ENCODE data around the gene AKIP1. TPM values are rescaled to one million over a fixed set of nuclear protein-coding genes. Genes with fewer than 3 reads are reported as not detected.

The AKIP1 gene
- total RNA-seq, result 23.7 and 30.7 TPM in 2 replicates

GRCh38 chr11:8911029-8911823 is at the start of gene AKIP1:
Gene AKIP1, plus strand, starts transcription at chr11:8911189. Its CDS starts 261 bp downstream, at chr11:8911450.

GRCh38 chr11:8932564-8933180 is 21.7 kb downstream of the AKIP1 start, which contains the start of gene C11orf16:
Gene C11orf16, minus strand, starts transcription at chr11:8932947. Its CDS starts 639 bp downstream, at chr11:8932308.

GRCh38 chr11:8942518-8943066 is 31.6 kb downstream of the AKIP1 start, which contains the start of gene ASCL3:
Gene ASCL3, minus strand, starts transcription at chr11:8943016. Its CDS starts 4,855 bp downstream, at chr11:8938161.

GRCh38 chr11:8964324-8965320 is 53.6 kb downstream of the AKIP1 start, which contains the start of gene TMEM9B:
Gene TMEM9B, minus strand, starts transcription at chr11:8964442. Its CDS starts 129 bp downstream, at chr11:8964313.

Small RNA genes within 50 kb of the gene (small RNA-seq; reads per million reads assigned to genes)
- not detected for gene RF00019

Other genes starting within 250 kb of the AKIP1 start
- 5.6 and 5.7 TPM in 2 replicates for gene TRIM66, start 228.5 kb upstream of the AKIP1 start, total RNA-seq
- 651 and 1,142 TPM in 2 replicates for gene RPL27A, start 228.4 kb upstream of the AKIP1 start, total RNA-seq
- not detected in 2 replicates for gene C11orf16, start 21.8 kb downstream of the AKIP1 start, total RNA-seq
- not detected in 2 replicates for gene ASCL3, start 31.8 kb downstream of the AKIP1 start, total RNA-seq
- gene TMEM9B, start 53.3 kb downstream of the AKIP1 start, total RNA-seq, result 24.5 and 32.9 TPM in 2 replicates
- 6.9 and 10.3 TPM in 2 replicates for gene NRIP3, start 92.8 kb downstream of the AKIP1 start, total RNA-seq
- gene SCUBE2, start 180.4 kb downstream of the AKIP1 start, total RNA-seq, result 0.38 and 0.65 TPM in 2 replicates